ENCODE measurements around the gene POLR3F.
A peak's percentile ranks its signal among the peaks of the same experiment; 100 is the strongest.

The POLR3F gene

GRCh38 chr20:18466894-18467730, at the start of gene POLR3F, which contains the start of gene DZANK1:
TSS of gene POLR3F (plus strand) at chr20:18467390. CDS start at chr20:18467507, 117 bp downstream.
TSS of gene DZANK1 (minus strand) at chr20:18467030. CDS start at chr20:18465358, 1,672 bp downstream.
- H3K4me3 ChIP-seq (ENCODE audit: low read depth, low read length) = peak within 1 kb of the TSS; percentile 69
- TF ChIP-seq CTCF (IDR thresholded peaks at IDR 0.05; ENCODE audit: low read depth, low read length, missing control alignments) = no peak
- peak; percentile 79 for DNase-seq (ENCODE audit: low read depth)

GRCh38 chr20:18421608-18422007, 45.6 kb upstream of the POLR3F start:
- no peak for TF ChIP-seq CTCF (IDR thresholded peaks at IDR 0.05; ENCODE audit: low read depth, low read length, missing control alignments)
- no peak for DNase-seq (ENCODE audit: low read depth)
- no peak overlapping the region for H3K4me3 ChIP-seq (ENCODE audit: low read depth, low read length)

GRCh38 chr20:18427214-18427613, 40.0 kb upstream of the POLR3F start:
- no peak for TF ChIP-seq CTCF (IDR thresholded peaks at IDR 0.05; ENCODE audit: low read depth, low read length, missing control alignments)
- no peak for DNase-seq (ENCODE audit: low read depth)
- no peak overlapping the region for H3K4me3 ChIP-seq (ENCODE audit: low read depth, low read length)

GRCh38 chr20:18428490-18429173, 38.6 kb upstream of the POLR3F start:
- no peak for DNase-seq (ENCODE audit: low read depth)
- no peak overlapping the region for H3K4me3 ChIP-seq (ENCODE audit: low read depth, low read length)
- TF ChIP-seq CTCF (IDR thresholded peaks at IDR 0.05; ENCODE audit: low read depth, low read length, missing control alignments) = no peak

GRCh38 chr20:18430172-18430826, 36.9 kb upstream of the POLR3F start:
- TF ChIP-seq CTCF (IDR thresholded peaks at IDR 0.05; ENCODE audit: low read depth, low read length, missing control alignments) = no peak
- DNase-seq (ENCODE audit: low read depth) = no peak
- no peak overlapping the region for H3K4me3 ChIP-seq (ENCODE audit: low read depth, low read length)

- no peak for DNase-seq (ENCODE audit: low read depth)
- no peak for TF ChIP-seq CTCF (IDR thresholded peaks at IDR 0.05; ENCODE audit: low read depth, low read length, missing control alignments)
- H3K4me3 ChIP-seq (ENCODE audit: low read depth, low read length) = no peak overlapping the region
These were observed 36.0 kb upstream of the POLR3F start for GRCh38 chr20:18431206-18431605.
